H1 (cell line): ENCODE results near the gene TMUB1. TPM values are rescaled to one million over a fixed set of nuclear protein-coding genes. Genes with fewer than 3 reads are reported as not detected.

Experiments
- ATF3 ChIP-seq: IDR thresholded peaks from 2 replicates; pipeline ENCODE4 v1.6.1; 2011; ENCODE audit warnings: low read depth, mild to moderate bottlenecking, low read length; ENCODE audit not compliant: insufficient read depth
- CHD7 ChIP-seq: fragments of 300-600 bp; sonication (generic); IDR thresholded peaks from 2 replicates; pipeline ENCODE4 v1.7.1; 2012; ENCODE audit warnings: low read length, moderate library complexity, mild to moderate bottlenecking, inconsistent platforms; ENCODE audit not compliant: insufficient replicate concordance
- CREB1 ChIP-seq: IDR thresholded peaks from 2 replicates; pipeline ENCODE4 v1.6.1; 2012; ENCODE audit warnings: inconsistent platforms
- GABPA ChIP-seq: IDR thresholded peaks from 2 replicates; pipeline ENCODE4 v1.6.1; 2011; ENCODE audit warnings: mild to moderate bottlenecking, low read length, moderate library complexity, borderline replicate concordance; ENCODE audit not compliant: insufficient read depth
- PHF8 ChIP-seq: fragments of 200-600 bp; sonication (generic); conservative IDR thresholded peaks from 2 replicates; pipeline ENCODE4 v1.7.1; 2012; ENCODE audit warnings: low read depth, mild to moderate bottlenecking, inconsistent platforms, low read length, moderate library complexity
- RAD21 ChIP-seq, 2 experiments: IDR thresholded peaks in 1 of 2; conservative IDR thresholded peaks in 1 of 2; 2 replicates each; pipeline ENCODE4 v1.6.1; 2011; ENCODE audit warnings: low read depth in 2 of 2, low read length in 2 of 2, improper control_type of control experiment in 1 of 2, inconsistent platforms in 1 of 2, mild to moderate bottlenecking in 1 of 2, moderate library complexity in 1 of 2
- SIRT6 ChIP-seq: IDR thresholded peaks from one replicate; pipeline ENCODE4 v1.7.1; 2012; ENCODE audit warnings: low read length, inconsistent platforms
- SP2 ChIP-seq: IDR thresholded peaks from 2 replicates; pipeline ENCODE4 v1.6.1; 2012; ENCODE audit warnings: mild to moderate bottlenecking, low read length, inconsistent platforms
- SRF ChIP-seq: IDR thresholded peaks from 2 replicates; pipeline ENCODE4 v1.6.1; 2011; ENCODE audit warnings: mild to moderate bottlenecking, low read depth, low read length, moderate library complexity
- USF2 ChIP-seq: IDR thresholded peaks from 2 replicates; pipeline ENCODE4 v1.6.1; 2011; ENCODE audit warnings: low read length, improper control_type of control experiment
- polyA plus RNA-seq, 7 experiments: library from polyadenylated mRNA; depleted of rRNA in 3 of 7; stranded (reverse) in 5 of 7; unstranded in 2 of 7; fragments of >200 nt in 5 of 7; fragments of 200-250 nt in 2 of 7; gene quantifications; 1 replicate in 5 of 7; 2 replicates in 1 of 7; 4 replicates in 1 of 7; pipeline versions ENCODE4 v1.2.1 to v1.2.3, GENCODE V29; 2011 to 2013; ENCODE audit warnings: missing spikeins in 2 of 7, mixed read lengths in 2 of 7
- total RNA-seq: library from RNA; stranded (reverse); fragmentation: NEBNext Ultra II Directional; extraction: Animal tissue kit (Norgen Biotek cat#: 25700); gene quantifications from 2 replicates; pipeline ENCODE4 v1.2.1, GENCODE V29; 2021

TMUB1 gene
- total and polyA plus RNA-seq, 2 of the 8 experiments (the other 6 are each of a cell fraction or from before 2014, with no cell fraction given) = 41.4 to 56.2 TPM

GRCh38 chr7:151075978-151076426 is 7.3 kb downstream of the TMUB1 start (continued):
- TF ChIP-seq CHD7 (no peak), SIRT6 (no peak), USF2 (no peak), PHF8 (no peak), RAD21 (IDR thresholded peaks at IDR 0.05 in 1 of 2, conservative IDR thresholded peaks at IDR 0.05 in 1 of 2; ENCODE audit: low read depth in 2 of 2, low read length in 2 of 2) (no peak), SP2 (no peak), CREB1 (no peak), GABPA (no peak), ATF3 (no peak), SRF (no peak)
